Mesendoderm (in vitro differentiated cells): ENCODE results near the gene NLRP13.

Source experiments
- DNase-seq: peaks from one replicate; pipeline ENCODE4 v3.0.0; 2013
- H2AK5ac ChIP-seq: 2 replicates; pipeline ENCODE4 v1.6.1; 2013; ENCODE audit warnings: low read length, inconsistent platforms
- H2BK120ac ChIP-seq: 2 replicates; pipeline ENCODE4 v1.6.1; 2013; ENCODE audit warnings: low read depth, mild to moderate bottlenecking, low read length, moderate library complexity, mixed read lengths
- H2BK15ac ChIP-seq: replicated peaks from 2 replicates; pipeline ENCODE4 v1.6.1; 2013; ENCODE audit warnings: low read depth, mild to moderate bottlenecking, moderate library complexity
- H2BK5ac ChIP-seq: 2 replicates; pipeline ENCODE4 v1.6.1; 2013; ENCODE audit warnings: low read length, inconsistent platforms
- H3K18ac ChIP-seq: 2 replicates; pipeline ENCODE4 v1.6.1; 2013; ENCODE audit warnings: mild to moderate bottlenecking, low read length, mixed read lengths
- H3K23ac ChIP-seq: one replicate; pipeline ENCODE4 v1.6.1; 2013; ENCODE audit warnings: low read length
- H3K27ac ChIP-seq: 2 replicates; pipeline ENCODE4 v1.5.1; 2013; ENCODE audit warnings: low read depth, mild to moderate bottlenecking, inconsistent platforms, low read length, moderate library complexity
- H3K27me3 ChIP-seq: 2 replicates; pipeline ENCODE4 v1.6.1; 2013; ENCODE audit warnings: low read length, control low read depth, mild to moderate bottlenecking, inconsistent platforms; ENCODE audit not compliant: insufficient read depth, poor library complexity
- H3K36me3 ChIP-seq: 2 replicates; pipeline ENCODE4 v1.6.1; 2013; ENCODE audit warnings: low read length, inconsistent platforms; ENCODE audit not compliant: control insufficient read depth, insufficient read depth
- H3K4ac ChIP-seq: one replicate; pipeline ENCODE4 v1.6.1; 2013; ENCODE audit warnings: low read depth, mild to moderate bottlenecking, low read length, moderate library complexity
- H3K4me1 ChIP-seq: 2 replicates; pipeline ENCODE4 v1.6.1; 2013; ENCODE audit warnings: low read depth, low read length, inconsistent platforms; ENCODE audit not compliant: control insufficient read depth
- H3K4me2 ChIP-seq: 2 replicates; pipeline ENCODE4 v1.6.1; 2013; ENCODE audit warnings: low read length
- H3K4me3 ChIP-seq: 2 replicates; pipeline ENCODE4 v1.5.1; 2013; ENCODE audit warnings: mild to moderate bottlenecking, low read length
- H3K56ac ChIP-seq: one replicate; pipeline ENCODE4 v1.6.1; 2013; ENCODE audit warnings: low read length
- H3K79me1 ChIP-seq: 2 replicates; pipeline ENCODE4 v1.6.1; 2013; ENCODE audit warnings: low read length, inconsistent platforms
- H3K79me2 ChIP-seq: 2 replicates; pipeline ENCODE4 v1.6.1; 2013; ENCODE audit warnings: mild to moderate bottlenecking, low read length; ENCODE audit not compliant: control insufficient read depth, insufficient read depth
- H3K9ac ChIP-seq: 2 replicates; pipeline ENCODE4 v1.6.1; 2013; ENCODE audit warnings: low read length, inconsistent platforms
- H4K5ac ChIP-seq: one replicate; pipeline ENCODE4 v1.6.1; 2013; ENCODE audit warnings: low read length
- H4K8ac ChIP-seq: one replicate; pipeline ENCODE4 v1.6.1; 2013; ENCODE audit warnings: low read depth, mild to moderate bottlenecking, control low read depth, low read length, moderate library complexity
- WGBS: extraction: QIAGEN DNeasy Blood & Tissue Kit; methylation state at CpG from one replicate; pipeline ENCODE4 v1.1.7; 2013; ENCODE audit warnings: low lambda C conversion rate, missing lambda C conversion rate; ENCODE audit not compliant: insufficient coverage; ENCODE audit errors: extremely low coverage; 5-methylcytosine and 5-hydroxymethylcytosine counted together

Gene NLRP13

GRCh38 chr19:55901369-55902079, 30.6 kb downstream of the NLRP13 start:
- Histone ChIP-seq H3K79me2 (no peaks in the 10 kb centered on the region), H4K5ac (no peak overlapping the region), H3K36me3 (no peaks in the 10 kb centered on the region), H3K56ac (no peak overlapping the region), H2BK5ac (no peak overlapping the region), H3K4ac (no peak overlapping the region), H2BK120ac (no peak overlapping the region), H4K8ac (no peak overlapping the region), H3K79me1 (no peaks in the 10 kb centered on the region), H3K4me3 (no peak overlapping the region), H3K23ac (no peak overlapping the region), H3K27me3 (no peaks in the 10 kb centered on the region), H3K9ac (no peak overlapping the region), H3K18ac (no peak overlapping the region), H2AK5ac (no peak overlapping the region), H3K27ac (no peak overlapping the region), H3K4me1 (no peaks in the 10 kb centered on the region), H2BK15ac (no peak overlapping the region), H3K4me2 (no peak overlapping the region)
- no CpG with 5 or more reads among the region's 13 CpGs for WGBS
- no peak for DNase-seq

GRCh38 chr19:55898911-55899310, 33.2 kb downstream of the NLRP13 start:
- H3K4me2 ChIP-seq, result no peak overlapping the region
- H2BK5ac ChIP-seq, result no peak overlapping the region
- H2BK15ac ChIP-seq, result no peak overlapping the region
- no peak overlapping the region for H3K23ac ChIP-seq
- WGBS, result no CpG with 5 or more reads among the region's 12 CpGs
- H3K9ac ChIP-seq, result no peak overlapping the region
- no peak for DNase-seq
- no peak overlapping the region for H4K8ac ChIP-seq
- H4K5ac ChIP-seq, result no peak overlapping the region
- H3K36me3 ChIP-seq, result no peaks in the 10 kb centered on the region
- H3K27me3 ChIP-seq, result no peaks in the 10 kb centered on the region
- no peaks in the 10 kb centered on the region for H3K79me2 ChIP-seq
- H2BK120ac ChIP-seq, result no peak overlapping the region
- H3K18ac ChIP-seq, result no peak overlapping the region
- H3K4me1 ChIP-seq, result no peaks in the 10 kb centered on the region
- H3K4ac ChIP-seq, result no peak overlapping the region
- H3K4me3 ChIP-seq, result no peak overlapping the region
- no peak overlapping the region for H2AK5ac ChIP-seq
- no peak overlapping the region for H3K56ac ChIP-seq
- H3K27ac ChIP-seq, result no peak overlapping the region
- H3K79me1 ChIP-seq, result no peaks in the 10 kb centered on the region

GRCh38 chr19:55882626-55883025, 49.5 kb downstream of the NLRP13 start:
- H2BK5ac ChIP-seq, result no peak overlapping the region
- H3K56ac ChIP-seq, result no peak overlapping the region
- no peak overlapping the region for H4K8ac ChIP-seq
- no peak overlapping the region for H4K5ac ChIP-seq
- no peak overlapping the region for H3K18ac ChIP-seq
- no peaks in the 10 kb centered on the region for H3K4me1 ChIP-seq
- no peak overlapping the region for H3K4ac ChIP-seq
- H3K79me2 ChIP-seq, result no peaks in the 10 kb centered on the region
- no CpG with 5 or more reads among the region's 4 CpGs for WGBS
- no peak overlapping the region for H3K27ac ChIP-seq
- H2AK5ac ChIP-seq, result no peak overlapping the region
- no peaks in the 10 kb centered on the region for H3K36me3 ChIP-seq
- H3K4me3 ChIP-seq, result no peak overlapping the region
- H3K79me1 ChIP-seq, result no peaks in the 10 kb centered on the region
- H3K23ac ChIP-seq, result no peak overlapping the region
- H3K9ac ChIP-seq, result no peak overlapping the region
- no peak overlapping the region for H2BK15ac ChIP-seq
- no peak for DNase-seq
- H2BK120ac ChIP-seq, result no peak overlapping the region
- H3K4me2 ChIP-seq, result no peak overlapping the region
- no peaks in the 10 kb centered on the region for H3K27me3 ChIP-seq

GRCh38 chr19:55877211-55877610, 54.9 kb downstream of the NLRP13 start:
- WGBS, result no CpG with 5 or more reads among the region's 3 CpGs
- no peaks in the 10 kb centered on the region for H3K79me1 ChIP-seq
- H2AK5ac ChIP-seq, result no peak overlapping the region
- no peak overlapping the region for H3K4ac ChIP-seq
- no peak overlapping the region for H3K18ac ChIP-seq
- no peak overlapping the region for H3K4me3 ChIP-seq
- no peak overlapping the region for H3K27ac ChIP-seq
- H2BK15ac ChIP-seq, result no peak overlapping the region
- H4K5ac ChIP-seq, result no peak overlapping the region
- H4K8ac ChIP-seq, result no peak overlapping the region
- DNase-seq, result no peak
- no peak overlapping the region for H2BK120ac ChIP-seq
- no peak overlapping the region for H3K23ac ChIP-seq
- no peaks in the 10 kb centered on the region for H3K36me3 ChIP-seq
- no peaks in the 10 kb centered on the region for H3K79me2 ChIP-seq
- no peak overlapping the region for H3K9ac ChIP-seq
- no peaks in the 10 kb centered on the region for H3K27me3 ChIP-seq
- H2BK5ac ChIP-seq, result no peak overlapping the region
- H3K56ac ChIP-seq, result no peak overlapping the region
- H3K4me2 ChIP-seq, result no peak overlapping the region
- H3K4me1 ChIP-seq, result no peaks in the 10 kb centered on the region

GRCh38 chr19:55870736-55871135, 61.4 kb downstream of the NLRP13 start:
- H3K23ac ChIP-seq, result no peak overlapping the region
- H3K4me1 ChIP-seq, result no peaks in the 10 kb centered on the region
- DNase-seq, result no peak
- no peaks in the 10 kb centered on the region for H3K27me3 ChIP-seq
- no peaks in the 10 kb centered on the region for H3K36me3 ChIP-seq
- no peak overlapping the region for H4K8ac ChIP-seq
- no peak overlapping the region for H3K4me2 ChIP-seq
- H4K5ac ChIP-seq, result no peak overlapping the region
- no peak overlapping the region for H3K56ac ChIP-seq
- no CpG with 5 or more reads among the region's 11 CpGs for WGBS
- H3K79me2 ChIP-seq, result no peaks in the 10 kb centered on the region
- H2BK120ac ChIP-seq, result no peak overlapping the region
- H3K9ac ChIP-seq, result no peak overlapping the region
- H2AK5ac ChIP-seq, result no peak overlapping the region
- H2BK5ac ChIP-seq, result no peak overlapping the region
- no peaks in the 10 kb centered on the region for H3K79me1 ChIP-seq
- no peak overlapping the region for H2BK15ac ChIP-seq
- H3K4me3 ChIP-seq, result no peak overlapping the region
- H3K18ac ChIP-seq, result no peak overlapping the region
- no peak overlapping the region for H3K4ac ChIP-seq
- H3K27ac ChIP-seq, result no peak overlapping the region

GRCh38 chr19:55867101-55867500, 65.0 kb downstream of the NLRP13 start:
- no peak overlapping the region for H2BK120ac ChIP-seq
- H2BK15ac ChIP-seq, result no peak overlapping the region
- no peak overlapping the region for H3K18ac ChIP-seq
- DNase-seq, result no peak
- H3K9ac ChIP-seq, result no peak overlapping the region
- H3K4me1 ChIP-seq, result no peaks in the 10 kb centered on the region
- H2BK5ac ChIP-seq, result no peak overlapping the region
- H3K27me3 ChIP-seq, result no peaks in the 10 kb centered on the region
- H3K4me2 ChIP-seq, result no peak overlapping the region
- no peaks in the 10 kb centered on the region for H3K36me3 ChIP-seq
- no peaks in the 10 kb centered on the region for H3K79me1 ChIP-seq
- no peak overlapping the region for H4K5ac ChIP-seq
- no peak overlapping the region for H3K4me3 ChIP-seq
- WGBS, result no CpG with 5 or more reads among the region's 7 CpGs
- H4K8ac ChIP-seq, result no peak overlapping the region
- no peaks in the 10 kb centered on the region for H3K79me2 ChIP-seq
- no peak overlapping the region for H3K56ac ChIP-seq
- no peak overlapping the region for H3K4ac ChIP-seq
- H3K27ac ChIP-seq, result no peak overlapping the region
- H3K23ac ChIP-seq, result no peak overlapping the region
- no peak overlapping the region for H2AK5ac ChIP-seq
